ENCODE results near the gene OPTC.
"Not testable (repeated sequence)": the region's sequence is repeated elsewhere in the genome, so short reads cannot be mapped to it uniquely, and the experiment has no call there.

Gene OPTC

DNA sequence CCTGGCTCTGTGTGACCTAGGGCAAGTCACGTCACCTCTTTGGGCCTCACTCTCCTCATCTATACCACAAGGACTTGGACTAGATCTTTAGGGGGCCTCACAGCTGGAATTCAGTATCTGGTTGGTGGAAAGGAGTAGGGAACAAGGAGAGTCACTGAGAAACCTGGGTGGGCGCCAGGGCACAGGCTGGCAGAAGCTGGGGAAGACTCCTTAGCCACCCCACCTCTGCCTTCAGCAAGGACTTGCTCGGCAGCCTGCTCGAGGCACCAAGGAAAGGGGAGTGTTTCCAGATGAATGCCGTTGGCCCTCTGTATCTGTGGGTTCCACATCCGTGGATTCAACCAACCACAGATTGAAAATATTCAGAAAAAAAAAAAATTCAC is 1.2 kb upstream of the OPTC start:
- peak; percentile 79 to 82 for DNase-seq

DNA sequence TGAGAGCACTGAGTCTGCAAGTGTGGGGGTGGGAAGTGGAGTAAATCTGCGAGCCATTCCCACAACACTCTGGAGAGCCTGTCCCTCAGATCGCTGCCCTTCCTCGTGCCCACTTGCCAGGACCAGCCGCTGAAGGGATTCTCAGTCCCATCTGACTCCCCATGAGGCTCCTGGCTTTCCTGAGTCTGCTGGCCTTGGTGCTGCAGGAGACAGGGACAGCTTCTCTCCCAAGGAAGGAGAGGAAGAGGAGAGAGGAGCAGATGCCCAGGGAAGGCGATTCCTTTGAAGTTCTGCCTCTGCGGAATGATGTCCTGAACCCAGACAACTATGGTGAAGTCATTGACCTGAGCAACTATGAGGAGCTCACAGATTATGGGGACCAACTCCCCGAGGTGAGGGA is 1.9 kb downstream of the OPTC start:
- no peak for DNase-seq

DNA sequence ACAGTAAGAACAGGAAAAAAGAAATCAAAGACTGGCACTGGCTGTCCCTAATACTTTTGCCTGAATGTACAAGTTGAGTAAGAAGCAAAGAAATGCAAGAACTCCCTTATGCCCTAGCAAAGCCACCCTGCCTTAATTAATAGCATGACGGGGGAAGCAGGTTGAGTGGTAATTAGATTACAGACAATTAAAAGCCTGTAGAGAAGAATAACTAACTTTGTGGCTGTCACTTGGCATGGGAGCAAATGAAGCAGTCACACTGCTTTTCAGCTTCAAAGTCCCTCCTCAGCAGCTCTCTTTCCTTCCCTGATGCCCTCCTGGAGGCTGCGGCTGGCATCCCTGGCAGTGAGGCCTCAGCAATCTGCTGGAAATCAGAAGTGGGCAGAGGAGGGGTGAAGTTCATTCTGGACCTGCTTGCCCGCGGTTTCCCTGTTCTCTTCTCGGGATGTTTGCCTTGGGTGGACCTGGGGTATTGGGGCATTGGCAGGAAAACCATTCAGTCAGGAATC is 3.4 kb downstream of the OPTC start:
- DNase-seq = no peak

DNA sequence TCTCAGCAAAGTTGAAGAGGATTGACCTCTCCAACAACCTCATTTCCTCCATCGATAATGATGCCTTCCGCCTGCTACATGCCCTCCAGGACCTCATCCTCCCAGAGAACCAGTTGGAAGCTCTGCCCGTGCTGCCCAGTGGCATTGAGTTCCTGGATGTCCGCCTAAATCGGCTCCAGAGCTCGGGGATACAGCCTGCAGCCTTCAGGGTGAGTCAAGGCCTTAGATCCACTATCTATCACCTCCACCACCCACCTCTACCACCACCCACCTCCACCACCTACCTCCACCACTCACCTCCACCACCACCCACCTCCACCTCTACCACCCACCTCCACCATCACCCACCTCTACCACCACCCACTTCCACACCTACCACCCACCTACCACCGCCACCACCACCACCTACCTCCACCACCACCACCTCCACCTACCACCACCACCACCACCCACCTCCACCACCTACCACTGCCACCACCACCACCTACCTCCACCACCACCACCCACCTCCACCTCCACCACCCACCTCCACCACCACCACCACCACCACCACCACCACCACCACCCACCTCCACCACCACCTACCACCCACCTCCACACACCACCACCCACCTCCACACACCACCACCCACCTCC is 5.8 kb downstream of the OPTC start:
- no peak for DNase-seq

DNA sequence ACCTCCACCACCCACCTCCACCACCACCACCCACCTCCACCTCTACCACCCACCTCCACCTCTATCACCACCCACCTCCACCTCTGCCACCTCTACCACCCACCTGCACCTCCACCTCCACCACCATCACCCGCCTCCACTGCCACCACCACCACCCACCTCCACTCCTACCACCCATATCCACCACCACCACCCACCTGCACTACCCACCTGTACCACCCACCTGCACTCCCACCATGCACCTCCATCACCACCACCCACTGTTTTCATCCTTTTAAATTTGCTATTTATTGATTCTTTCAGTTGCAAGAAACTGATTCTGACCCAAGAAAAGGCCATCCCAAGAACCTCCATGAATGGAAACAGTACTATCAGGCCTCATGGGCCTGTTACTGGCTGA is 6.3 kb downstream of the OPTC start:
- DNase-seq = no peak

DNA sequence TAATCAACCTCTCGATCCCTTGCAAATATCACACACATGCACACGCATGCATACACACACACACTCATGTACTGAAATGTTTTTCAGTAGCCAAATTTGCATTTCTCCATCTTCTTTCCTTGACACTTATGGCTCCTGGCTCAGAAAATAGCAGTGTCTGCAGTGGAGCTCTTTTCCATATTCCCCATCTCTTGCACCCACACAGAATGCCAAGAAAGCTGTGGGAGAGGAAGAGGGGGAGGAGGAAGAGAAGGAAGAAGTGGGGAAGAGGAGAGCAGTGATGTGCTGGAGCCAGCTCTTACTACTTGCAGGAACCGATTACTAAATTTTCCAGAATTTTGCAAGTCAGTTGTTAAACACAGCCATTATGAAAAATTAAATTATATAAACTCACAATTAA is 9.9 kb downstream of the OPTC start:
- DNase-seq = no peak

DNA sequence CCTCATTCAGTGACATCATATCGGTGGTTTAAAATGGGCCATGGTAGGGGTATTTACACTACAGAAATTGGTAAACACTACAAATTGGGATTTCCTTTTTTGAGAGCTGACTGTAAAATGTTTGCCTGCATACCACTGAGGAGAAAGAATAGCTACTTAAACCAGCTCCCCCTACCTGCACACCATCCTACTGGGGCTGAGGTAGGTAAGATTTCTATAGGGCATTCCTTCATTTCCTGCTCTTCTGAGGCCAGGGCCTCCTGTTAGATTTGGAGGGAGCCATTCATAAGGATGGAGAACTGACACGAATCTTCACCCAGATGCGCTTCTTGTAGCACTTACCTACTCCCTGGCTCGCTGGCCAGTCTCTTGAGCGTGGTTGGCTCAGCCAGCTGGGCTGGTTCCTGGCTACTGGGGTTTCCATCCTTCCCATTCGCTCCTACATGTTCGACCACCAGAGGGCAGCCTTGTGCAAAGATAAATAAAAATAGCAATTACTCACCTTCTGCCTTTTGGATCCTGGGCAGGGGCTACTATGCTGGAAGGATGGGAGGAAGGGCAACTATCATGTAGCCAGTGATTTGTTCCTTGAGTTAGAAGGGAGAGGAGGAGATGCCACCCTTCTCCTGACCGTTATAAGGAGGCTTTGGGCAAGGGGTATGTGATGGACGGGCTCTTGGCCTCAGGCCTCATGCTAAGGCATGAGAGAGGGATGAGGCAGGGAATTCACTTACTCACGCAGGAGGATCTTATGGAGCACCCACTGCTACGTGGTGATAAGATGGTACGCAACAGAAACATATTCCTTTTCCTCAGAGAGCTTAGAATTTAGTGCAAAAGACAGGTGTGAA is 10.7 kb downstream of the OPTC start:
- DNase-seq = peak; percentile 69 to 91

DNA sequence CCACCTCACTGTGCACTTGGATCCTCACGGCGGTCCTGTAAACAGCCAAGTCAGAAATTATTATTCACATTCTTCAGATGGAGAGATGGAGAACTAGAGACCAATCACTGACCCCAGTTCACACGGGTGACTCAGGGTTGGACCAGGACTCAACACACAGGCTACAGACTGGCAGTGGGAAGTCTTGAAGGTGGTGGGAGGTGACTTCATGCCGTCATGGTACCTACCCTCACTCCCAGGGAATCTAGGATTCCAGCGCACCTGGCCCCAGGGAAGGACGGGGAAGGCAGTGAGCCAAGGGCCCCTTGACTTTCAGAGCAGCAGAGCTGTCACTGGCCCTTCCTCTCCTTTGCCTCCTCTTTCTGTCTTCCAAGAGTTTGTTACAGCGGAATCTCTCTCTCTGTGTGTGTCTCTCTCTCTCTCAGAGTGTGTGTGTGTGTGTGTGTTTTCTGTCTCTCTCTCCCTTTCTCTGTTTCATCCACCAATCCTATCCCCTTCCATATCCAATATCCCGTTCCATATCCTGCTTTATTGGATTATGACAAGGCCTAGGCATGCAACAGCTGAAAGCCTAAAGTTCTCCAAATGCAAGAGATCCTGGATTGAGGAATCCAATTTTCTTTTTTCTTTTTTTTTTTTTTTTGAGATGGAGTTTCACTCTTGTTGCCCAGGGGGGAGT is 11.7 kb downstream of the OPTC start:
- DNase-seq = no peak

DNA sequence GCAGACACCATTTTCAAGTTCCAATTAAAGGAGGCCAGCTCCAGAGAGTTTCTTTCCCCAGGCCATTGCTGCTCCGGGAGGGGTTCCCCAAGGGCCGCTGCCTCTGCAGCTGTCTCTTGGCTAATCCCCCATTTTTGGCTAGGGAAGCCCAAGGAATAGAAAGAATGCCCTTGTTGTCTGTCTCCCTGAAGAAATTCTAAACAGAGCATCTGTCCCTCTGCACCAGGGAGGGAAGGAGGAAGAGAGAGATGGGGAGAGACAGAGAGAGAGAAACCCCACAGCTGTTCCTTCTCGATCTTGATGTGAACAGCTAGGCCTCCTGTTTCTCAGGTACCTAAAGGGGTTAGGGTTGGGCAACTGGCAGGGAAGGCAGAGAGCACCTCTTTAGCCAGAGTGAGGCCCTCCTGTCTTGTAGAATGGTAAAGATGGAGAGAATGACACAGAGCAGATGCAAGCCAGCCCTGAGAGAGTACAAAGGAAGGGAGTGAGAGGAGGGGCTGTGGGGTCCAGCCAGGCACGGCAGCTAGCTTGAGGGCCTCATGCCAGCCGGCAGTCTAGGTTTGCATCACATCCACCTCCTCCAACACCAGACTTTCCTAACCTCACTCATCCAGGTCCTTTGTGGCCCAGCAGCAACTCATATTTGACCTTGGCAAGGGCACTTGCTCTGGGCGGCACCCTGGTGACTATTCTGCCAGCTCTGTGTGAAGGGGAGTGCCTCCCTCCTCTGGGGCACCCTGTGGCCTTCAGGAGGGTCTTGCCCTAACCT is 13.1 kb downstream of the OPTC start:
- peak; percentile 12 to 53 for DNase-seq

DNA sequence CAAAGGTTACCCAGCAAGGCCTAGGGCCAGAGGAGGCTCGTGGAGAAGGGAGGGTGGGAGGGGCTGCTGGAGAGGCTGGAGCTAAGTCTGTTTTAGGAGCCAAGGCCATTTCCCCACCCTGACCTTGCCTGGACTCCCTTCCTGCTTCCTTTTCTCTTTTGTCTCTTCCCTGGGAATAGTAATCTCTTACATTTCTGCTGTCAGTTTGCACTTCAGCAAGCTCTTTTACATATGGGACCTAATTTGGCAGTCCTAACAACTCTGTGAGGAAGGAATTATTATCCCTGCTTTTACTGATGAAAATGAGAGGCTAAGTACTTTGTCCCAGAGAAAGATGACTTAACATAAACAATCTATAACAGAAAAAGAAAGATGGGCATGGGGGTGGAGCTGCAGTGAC is 13.8 kb downstream of the OPTC start:
- DNase-seq = no peak

DNA sequence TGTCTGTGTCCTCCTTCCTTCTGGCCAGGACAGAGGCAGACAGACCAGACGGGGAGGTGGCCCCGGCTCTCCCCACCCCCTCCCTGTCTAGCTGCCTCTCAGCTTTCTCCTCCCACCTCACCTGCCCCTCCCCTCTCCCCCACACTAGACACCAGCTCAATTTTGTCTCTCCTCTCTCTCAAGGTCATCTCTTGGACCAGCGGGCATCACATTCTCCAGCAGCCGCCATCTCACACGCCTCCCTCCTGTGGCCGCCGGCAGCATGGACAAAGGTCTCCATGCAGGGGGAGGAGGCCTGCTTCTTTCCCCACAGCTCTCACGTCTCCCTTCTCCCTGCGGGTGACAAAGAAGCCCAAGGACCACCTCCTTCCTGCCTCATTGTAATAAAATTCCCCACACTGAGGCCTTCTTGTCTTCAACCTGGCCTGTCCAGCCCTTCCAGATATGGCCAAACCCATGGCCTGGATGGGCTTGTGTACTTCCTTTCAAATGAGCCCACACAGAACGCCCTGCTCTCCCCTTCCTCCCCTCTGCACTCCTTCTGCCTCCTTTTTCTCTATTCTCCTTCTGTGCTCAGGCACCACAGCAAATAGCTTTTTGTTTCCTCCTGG is 14.6 kb downstream of the OPTC start:
- DNase-seq = no peak

DNA sequence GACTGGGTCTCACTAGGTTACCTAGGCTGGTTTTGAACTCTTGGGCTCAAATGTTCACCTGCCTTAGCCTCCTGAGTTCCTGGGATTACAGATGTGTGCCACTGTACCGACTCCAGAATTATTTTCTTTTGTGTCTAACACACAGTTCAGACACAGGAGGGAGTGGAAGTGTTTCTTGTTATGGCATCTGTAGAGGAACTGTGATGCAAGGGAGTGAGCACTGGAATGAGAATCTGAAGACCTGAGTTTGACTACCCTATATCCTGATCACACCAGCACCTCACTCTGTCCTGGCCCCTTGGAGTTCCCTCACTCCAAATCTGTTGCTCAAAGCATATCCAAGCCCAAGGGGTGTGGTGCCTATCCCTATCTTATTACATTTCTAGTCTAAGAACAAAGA is 15.2 kb downstream of the OPTC start:
- no peak for DNase-seq

DNA sequence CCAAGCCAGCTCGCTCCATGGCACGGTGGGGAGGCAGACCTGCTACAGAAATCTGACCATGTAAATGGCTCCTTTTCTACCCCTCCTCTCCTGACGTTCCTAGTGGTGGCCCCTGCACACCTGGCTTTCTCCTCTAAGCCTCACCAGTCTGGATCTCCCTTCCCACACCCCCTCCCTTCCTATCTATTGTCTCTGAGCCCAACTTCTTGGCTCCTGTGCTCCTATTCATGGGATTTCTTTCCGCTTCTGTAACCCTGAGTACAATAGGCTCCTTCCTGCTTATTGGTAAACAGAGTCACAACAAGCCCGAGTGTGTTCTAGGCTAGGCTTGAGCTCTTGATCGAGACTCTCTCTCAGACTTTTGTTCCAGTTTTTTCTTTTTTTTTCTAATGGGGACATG is 17.6 kb downstream of the OPTC start:
- no peak for DNase-seq

DNA sequence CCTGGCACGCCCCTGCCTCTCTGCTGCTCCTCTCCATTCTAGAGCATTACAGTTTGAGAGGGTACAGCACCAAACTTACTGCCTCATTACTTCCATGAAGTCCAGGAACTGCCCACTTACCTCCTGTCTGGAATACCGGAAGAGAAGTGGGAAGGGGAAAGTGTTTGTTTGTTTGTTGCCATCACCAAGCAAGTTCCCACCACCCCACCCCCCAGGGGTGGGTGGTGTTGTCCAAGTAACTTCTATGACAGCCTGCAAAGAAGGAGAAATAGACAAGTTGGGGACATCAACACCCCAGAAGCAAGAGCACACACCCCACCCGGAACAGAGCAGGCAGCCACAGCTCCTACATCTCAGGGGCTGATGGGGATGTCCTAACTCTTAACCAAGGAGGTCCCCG is 18.0 kb downstream of the OPTC start:
- DNase-seq = no peak

DNA sequence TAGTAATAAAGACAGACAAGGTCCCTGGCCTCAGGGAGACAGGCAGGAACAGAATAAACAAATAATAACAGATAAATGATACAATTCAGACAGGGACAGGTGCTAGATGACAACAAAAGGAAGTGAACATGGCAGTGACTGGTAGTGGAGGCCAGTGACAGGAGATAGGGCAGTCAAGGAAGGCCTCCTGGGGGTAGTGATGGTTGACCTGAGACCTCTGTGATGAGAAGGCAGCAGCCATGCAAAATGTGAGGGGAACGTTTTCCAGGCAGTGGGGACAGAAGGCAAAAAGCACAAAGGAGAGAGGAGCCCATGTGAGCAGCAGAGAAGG is 18.5 kb downstream of the OPTC start:
- DNase-seq = no peak

DNA sequence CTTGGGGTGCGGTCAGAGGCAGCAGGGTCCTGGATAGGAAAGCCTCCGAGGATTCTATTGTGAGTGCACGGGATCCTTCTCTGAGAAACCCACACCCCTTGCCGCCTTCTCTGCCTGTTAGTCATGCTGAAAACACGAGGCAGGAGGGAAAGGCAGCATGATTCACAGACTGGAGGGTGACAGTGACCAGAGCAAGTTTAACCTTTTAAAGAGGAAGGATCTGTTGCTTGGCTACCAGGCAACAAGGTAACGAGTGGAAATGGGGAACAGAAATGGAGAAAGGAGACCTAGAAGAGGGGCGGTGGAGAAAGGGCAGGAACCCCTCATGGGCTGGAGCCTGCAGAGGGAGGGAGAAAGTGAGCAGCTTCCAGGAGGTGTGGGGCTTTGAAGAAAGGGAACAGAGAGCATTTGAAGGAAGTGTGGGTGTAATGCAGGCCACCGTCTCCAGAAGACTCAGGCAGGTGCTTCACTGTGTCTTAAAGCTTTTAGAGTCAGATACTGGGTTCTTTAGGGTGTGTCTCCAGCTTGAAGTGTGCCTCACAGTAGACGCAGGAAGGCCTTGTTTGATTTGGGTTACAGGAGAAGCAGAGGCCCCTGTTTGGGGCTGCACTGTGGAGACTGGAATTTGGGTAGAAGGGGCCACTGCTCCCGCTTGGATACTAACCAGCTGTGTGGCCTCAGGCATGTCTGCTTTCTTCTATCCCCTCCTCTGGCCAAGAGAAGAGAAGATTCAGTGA is 19.1 kb downstream of the OPTC start:
- DNase-seq = no peak

DNA sequence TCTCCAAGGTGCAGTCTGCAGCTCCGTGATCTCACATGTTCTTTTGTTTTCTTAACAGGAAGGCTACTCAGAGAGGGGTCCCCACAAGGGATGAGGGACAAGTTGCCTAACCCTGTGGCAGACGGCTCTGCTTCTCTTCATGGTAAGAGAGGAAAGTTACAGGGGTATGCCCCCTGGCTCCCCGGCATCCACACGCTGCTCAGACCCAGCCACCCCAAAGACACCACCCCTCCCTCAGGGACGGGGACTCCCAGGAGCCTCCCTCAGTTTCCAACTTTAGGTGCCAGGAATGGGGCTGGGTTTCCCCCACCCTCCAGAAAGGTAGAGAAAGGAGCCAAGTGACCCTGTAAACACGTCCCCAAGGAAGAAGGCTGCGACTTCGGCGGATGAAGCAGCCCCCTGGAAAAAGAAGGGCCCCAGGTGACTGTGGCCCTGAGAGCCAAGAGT is 19.7 kb downstream of the OPTC start:
- DNase-seq = no peak

DNA sequence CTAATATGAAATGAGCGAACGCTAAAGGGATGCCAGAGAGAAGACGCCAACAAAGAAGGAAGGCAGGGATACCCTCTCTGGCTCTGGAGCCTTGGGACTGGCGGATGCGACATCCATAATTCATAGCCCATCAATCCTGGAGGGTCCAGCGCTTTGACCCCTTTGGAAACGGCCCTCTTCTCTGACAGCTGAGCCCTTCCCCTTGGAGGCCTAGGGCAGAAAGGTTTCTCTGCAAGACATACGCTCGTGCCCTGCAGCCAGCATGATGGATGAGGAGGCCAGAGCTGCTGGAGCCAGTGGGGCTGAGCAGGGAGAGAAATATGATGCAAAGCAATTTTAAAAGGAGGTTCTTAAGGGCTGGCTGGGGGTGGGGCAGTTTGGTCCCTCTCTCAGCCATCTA is 22.2 kb downstream of the OPTC start:
- no peak for DNase-seq

DNA sequence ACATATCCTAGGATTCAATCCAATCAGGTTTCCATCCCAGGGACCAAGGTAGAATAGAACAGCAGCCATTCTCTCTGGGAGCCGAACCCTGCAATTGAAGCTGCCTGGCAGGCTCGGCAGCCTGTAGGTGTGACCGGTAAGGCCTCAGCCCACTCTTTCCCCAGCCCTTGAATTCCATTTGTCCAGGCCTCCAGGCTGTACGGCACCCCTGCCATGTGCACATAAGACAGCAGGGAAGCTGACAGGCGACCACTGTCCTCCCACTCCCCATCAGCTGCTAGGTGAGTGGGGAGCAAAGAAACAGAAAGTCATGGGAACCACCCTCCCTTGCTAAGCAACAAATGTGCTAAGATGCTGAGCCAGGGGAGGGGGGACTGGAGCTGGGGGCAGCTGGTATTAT is 23.0 kb downstream of the OPTC start:
- DNase-seq = no peak

DNA sequence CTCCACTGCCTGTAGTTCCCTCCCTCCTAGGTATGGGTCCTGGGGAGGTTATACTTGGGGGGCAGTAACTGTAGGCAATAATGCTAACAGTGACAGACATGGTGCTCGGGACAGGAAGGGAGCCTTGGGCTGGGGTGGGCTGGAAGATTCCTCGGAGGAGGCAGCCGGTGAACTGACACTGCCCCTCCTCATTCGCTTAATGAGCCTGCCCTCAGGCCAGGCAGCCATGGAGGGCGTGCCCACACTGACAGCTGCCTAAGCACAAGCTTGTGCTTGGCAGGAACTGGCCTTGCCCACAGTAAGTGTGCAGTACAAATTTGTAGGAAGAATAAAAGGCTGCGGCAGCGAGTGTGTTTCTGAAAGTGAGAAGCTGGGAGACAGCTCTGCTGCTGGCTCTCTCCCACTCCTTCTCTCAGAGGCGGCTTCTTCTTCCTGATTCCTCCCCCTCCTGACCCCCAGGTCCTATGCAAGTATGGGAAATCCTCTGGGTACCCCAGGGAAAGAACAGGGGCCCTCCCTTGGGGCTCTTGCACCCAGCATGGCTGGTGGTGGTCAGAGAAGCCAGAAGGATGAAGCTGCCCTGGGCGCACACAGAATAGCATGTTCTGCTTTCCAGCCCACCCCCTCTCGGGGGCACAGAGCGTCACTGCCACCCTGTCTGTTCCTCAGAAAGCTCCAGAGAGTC is 23.6 kb downstream of the OPTC start:
- no peak for DNase-seq

DNA sequence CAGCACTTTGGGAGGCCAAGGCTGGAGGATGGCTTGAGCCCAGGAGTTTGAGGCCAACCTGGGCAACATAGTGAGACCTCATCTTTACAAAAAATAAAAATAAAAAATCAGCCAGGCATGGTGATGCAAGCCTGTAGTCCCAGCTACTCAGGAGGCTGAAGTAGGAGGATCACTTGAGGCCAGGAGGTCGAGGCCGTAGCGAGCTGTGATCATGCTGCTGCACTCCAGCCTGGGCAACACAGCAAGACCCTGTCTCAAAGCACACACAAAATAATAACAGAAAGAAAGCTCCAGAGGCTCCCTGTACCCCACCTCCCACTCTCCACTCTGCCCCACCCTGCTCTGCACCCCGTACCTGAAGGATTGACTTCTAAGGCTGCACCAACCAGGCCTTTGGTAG is 24.2 kb downstream of the OPTC start:
- DNase-seq = not testable (repeated sequence)

Data from NCI-H446 (cell line).